HG03280 (cell line): ENCODE measurements around the gene IBTK.
A peak's percentile ranks its signal among the peaks of the same experiment; 100 is the strongest.
"Not testable (repeated sequence)": the region's sequence is repeated elsewhere in the genome, so short reads cannot be mapped to it uniquely, and the experiment has no call there.

Source experiments
- ATAC-seq: cut with Tn5 transposase; IDR thresholded peaks from one replicate; pipeline ENCODE4 v1.9.1; 2021; ENCODE audit warnings: mild to moderate bottlenecking, moderate library complexity; ENCODE audit not compliant: unreplicated experiment

Gene IBTK, protein sequence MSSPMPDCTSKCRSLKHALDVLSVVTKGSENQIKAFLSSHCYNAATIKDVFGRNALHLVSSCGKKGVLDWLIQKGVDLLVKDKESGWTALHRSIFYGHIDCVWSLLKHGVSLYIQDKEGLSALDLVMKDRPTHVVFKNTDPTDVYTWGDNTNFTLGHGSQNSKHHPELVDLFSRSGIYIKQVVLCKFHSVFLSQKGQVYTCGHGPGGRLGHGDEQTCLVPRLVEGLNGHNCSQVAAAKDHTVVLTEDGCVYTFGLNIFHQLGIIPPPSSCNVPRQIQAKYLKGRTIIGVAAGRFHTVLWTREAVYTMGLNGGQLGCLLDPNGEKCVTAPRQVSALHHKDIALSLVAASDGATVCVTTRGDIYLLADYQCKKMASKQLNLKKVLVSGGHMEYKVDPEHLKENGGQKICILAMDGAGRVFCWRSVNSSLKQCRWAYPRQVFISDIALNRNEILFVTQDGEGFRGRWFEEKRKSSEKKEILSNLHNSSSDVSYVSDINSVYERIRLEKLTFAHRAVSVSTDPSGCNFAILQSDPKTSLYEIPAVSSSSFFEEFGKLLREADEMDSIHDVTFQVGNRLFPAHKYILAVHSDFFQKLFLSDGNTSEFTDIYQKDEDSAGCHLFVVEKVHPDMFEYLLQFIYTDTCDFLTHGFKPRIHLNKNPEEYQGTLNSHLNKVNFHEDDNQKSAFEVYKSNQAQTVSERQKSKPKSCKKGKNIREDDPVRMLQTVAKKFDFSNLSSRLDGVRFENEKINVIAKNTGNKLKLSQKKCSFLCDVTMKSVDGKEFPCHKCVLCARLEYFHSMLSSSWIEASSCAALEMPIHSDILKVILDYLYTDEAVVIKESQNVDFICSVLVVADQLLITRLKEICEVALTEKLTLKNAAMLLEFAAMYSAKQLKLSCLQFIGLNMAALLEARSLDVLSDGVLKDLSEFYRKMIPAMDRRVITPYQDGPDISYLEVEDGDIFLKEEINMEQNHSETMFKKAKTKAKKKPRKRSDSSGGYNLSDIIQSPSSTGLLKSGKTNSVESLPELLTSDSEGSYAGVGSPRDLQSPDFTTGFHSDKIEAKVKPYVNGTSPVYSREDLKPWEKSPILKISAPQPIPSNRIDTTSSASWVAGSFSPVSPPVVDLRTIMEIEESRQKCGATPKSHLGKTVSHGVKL (N-terminal part only)

DNA sequence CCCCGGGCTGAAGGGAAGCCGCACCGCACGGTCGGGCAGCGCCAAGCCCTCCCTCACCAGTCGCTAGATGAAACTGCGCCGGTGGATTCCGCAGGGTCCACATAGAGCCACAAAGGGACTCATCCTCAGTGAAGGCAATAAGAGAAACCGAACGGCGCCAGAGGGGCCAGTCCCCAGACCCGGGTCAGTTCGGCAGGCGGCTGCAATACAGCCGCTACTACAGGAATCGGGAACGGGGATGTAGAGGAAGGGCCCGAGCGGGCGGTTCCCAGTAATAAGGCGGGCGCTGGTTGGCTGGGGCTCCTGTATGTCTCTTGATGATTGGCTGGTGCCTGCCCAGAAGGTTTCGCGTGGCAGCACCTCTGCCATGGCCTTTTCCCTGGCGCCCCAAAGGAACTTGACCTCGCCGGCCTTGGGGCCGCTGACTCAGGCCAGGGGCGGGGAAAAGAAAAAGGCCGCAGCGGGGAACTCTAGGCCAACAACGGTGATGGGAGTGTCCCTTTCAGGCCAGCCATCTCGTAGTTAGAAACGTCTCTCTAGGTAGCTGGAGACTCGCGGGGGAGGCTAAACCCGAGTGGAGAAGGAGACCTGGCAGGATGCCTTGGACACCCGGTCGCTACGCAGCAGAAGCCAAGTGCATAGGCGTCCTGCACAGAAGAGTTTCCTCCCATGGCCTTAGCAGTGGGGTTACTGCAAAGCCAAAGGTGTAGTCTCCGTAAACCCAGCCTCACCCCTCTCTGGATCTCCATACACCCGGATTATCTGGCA is at the start of gene IBTK:
Gene IBTK (minus strand): TSS at position 240 of the 768 bp plus-strand sequence. CDS start 7,258 bp downstream, outside the sequence.
- ATAC-seq, result peak; percentile 90

DNA sequence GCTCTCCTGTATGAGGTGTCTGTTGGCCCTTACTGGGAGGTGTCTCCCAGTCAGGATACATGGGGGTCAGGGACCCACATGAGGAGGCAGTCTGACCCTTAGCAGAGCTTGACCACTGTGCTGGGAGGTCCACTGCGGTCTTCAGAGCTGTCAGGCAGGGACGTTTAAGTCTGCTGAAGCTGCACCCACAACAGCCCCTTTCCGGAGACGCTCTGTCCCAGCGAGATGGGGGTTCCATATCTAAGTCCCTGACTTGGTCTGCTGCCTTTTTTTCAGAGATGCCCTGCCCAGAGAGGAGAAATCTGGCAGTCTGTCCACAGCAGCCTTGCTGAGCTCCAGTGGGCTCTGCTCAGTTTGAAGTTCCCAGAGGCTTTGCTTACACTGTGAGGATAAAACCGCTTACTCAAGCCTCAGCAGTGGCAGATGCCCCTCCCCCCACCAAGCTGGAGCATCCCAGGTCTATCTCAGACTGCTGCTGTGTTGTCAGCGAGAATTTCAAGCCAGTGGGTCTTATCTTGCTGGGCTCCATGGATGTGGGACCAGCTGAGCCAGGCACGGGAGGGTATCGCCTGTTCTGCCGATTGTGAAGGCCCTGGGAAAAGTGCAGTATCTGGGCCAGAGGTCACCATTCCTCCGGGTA is 36.3 kb upstream of the IBTK start:
- ATAC-seq, result no peak

DNA sequence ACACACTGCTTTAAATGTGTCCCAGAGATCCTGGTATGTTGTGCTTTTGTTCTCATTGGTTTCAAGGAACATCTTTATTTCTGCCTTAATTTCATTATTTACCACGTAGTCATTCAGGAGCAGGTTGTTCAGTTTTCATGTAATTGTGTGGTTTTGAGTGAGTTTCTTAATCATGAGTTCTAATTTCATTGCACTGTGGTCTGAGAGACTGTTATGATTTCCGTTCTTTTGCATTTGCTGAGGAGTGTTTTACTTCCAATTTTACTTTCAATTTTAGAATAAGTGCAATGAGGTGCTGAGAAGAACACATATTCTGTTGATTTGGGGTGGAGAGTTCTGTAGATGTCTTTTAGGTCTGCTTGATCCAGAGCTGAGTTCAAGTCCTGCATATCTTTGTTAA is 34.0 kb upstream of the IBTK start:
- ATAC-seq, result not testable (repeated sequence)

DNA sequence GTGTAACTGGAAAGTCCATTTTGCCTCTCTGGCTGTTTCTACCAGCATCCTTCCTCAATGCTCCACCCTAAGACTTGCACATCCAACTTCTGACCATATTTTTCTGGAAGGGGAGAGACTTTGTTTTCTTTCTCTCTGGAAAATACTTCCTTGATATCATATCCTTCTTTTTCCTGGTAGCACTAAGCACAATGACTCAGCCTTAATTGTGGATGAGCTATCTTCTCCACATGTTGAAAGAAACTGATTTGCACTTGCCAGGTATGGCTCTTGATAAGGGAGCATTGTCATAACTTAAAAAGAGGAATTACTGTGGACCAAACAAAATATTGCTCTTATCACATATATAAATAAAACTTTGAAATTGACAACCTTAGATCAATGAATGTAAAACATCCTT is 30.1 kb upstream of the IBTK start:
- no peak for ATAC-seq

DNA sequence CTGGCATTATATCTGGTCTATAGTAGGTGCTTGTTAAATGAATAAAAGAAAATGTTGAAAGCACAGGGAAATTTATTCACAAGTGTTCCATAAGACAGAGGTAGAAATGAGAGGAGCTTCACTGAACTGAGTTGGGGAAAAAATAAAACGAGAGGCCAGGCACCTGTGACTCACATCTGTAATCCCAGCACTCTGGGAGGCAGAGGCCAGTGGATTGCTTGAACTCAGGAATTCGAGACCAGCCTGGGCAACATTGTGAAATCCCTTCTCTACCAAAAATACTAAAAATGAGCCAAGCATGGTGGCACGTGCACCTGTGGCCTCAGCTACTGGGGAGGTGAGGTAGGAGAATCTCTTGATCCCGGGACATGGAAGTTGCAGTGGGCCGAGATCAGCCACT is 28.1 kb upstream of the IBTK start:
- no peak for ATAC-seq

DNA sequence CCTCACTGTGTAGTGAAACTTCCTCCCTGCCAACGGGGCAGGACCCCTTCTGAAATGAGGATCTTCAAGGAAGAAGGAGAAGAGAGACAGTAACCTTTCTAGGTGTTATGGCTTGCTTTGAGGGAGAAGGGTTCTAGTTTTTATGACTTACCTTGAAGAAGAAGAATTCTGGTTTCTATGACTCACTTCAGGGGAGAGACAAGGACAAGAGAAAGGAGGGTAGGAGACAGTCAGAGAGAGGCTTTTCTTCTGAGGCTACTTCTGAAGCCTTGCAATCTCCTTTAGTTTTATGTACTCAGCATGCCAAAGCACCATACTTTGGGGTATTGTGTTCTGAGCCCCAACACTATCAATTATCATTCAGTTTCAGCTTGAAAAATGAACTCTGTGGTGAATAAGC is 25.8 kb upstream of the IBTK start:
- ATAC-seq, result no peak

DNA sequence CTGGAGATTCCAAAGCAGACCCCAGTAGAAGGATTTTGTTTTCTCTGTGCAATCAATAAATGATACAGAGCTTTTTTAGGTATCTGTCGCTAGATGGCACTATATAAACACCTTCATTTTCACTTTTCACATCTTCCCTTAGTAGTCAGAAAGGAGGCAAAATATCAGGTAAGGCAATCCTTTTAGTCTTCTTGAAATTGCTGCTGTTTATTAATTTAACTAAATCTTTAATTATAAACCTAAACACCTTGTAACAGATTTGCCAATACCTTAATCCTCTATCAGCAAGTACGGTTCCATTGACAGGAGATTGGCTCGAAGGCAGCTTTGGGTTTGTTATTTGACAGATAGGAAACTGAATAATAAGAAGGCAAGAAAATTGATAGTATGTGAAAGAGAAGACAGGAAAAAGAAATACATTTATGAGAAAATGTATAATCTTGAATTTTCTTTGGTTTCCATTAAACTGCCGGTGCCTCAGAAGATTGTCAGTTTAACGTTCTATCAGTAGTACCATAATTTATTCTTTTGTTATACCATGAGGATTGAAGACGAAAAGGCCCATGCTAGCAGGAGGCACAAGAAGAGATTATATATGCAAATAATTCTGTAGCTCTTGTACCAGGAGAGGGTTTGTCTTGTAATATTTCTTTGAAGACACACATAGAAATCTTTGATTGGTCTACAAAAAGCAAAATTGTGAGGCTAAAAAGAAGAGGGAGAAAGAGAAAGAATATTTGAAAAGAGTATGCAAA is 23.5 kb upstream of the IBTK start:
- peak; percentile 45 for ATAC-seq

DNA sequence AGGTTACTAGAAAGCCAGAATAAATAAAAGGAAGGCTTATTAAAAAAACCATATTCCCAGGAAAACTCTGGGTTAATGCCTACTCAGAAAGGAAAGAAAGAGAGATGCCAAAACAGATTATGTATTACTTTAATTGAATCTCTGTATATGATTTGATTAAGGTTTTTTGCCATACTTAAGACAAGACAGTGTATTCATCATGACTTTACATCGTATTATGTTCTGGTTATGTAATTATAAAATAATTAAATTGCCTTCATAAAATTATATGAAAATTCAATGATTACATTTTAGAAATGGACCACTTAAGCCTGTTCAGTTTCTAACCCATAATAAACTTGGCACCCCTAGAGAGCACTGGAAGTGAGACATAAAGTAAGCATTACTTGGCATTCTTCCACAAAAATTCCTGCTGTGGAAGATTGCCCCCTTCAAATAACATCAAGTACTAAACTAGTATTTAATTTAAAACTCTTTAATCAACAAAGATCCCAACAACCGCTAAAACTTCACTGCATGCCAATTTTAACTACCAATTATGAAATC is 20.8 kb upstream of the IBTK start:
- no peak for ATAC-seq

DNA sequence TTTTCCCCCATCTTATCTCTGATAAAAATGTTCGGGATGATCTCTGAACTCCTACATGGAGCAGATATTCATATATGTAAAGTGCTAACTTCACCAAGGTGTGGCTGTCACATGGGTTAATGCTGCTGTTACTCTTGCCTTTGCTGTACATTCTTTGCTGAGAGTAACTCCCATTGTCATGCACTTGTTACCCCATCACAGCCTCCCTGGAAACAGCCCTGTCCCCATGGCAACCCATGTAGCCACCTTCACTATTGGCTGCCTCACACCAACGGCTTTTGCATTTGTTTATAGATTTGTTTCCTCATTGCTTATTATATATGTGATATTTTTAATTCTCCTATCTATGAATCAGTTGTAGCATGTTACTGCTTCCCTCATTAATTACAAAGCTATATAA is 17.3 kb upstream of the IBTK start:
- ATAC-seq, result no peak

DNA sequence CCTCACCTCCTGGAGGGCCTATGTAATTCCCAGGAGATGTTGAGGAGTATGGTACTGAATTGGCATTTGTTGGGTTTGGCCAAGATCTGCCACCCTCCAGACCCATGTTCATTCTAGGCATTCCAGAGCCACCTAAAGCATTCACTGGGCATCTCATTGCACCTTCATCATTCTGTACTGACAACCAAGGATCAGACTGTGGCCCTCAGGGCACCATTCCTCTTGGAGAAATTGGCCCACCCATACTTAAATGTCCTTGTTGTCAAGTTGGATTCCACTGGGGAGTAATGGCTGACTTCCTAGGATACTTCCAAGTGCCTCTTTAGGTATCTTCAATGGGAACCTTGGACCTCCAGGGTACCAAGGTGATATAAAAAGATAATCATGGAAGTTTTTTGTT is 16.8 kb upstream of the IBTK start:
- no peak for ATAC-seq

DNA sequence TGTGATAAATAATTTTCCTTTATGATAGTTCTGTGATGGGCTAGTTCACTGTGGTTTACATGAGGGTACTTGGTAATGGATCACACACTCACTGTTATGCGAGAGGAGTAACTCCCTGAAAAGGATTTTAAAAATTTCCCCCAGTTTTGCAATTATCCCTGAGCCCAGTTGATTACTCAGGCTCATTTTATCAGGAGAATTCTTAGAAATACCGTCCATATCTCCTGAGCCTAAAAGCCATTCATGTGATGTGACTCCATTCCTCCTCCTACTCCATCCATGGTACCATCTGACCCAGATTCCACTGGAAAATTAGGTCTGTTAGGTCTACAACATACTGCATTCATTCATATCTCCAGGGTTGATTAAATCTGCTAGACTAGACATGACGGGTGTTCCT is 16.4 kb upstream of the IBTK start:
- no peak for ATAC-seq

DNA sequence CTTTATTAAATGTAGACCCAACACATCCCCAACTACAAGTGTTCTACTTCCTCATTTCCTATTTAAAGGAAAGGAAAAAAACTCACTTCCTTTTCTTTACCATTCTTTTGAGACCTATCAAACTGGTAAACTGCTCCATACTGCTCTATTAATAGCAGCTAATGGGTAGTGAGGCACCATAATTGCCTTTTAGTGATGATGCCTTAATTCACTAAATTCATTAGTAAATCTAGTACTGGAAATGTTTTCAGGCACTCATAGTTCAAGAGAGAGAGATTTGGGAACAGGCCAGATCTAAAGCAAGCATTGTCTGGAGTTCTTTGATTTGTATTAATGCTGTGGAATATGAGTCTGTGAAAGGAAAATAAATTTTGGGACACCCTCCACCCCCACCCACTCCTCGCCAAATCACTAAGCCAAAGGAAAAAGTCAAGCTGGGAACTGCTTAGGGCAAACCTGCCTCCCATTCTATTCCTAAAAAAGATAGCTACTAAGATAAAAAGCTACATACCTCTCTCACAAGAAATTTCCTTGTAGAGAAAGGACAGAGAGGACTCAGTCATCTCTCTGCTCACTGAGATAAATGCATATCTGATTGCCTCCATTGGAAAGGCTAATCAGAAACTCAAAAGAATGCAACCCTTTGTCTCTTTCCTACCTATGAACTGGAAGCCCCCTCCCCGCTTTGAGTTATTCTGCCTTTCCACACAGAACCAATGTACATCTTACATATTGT is 13.6 kb upstream of the IBTK start:
- no peak for ATAC-seq

DNA sequence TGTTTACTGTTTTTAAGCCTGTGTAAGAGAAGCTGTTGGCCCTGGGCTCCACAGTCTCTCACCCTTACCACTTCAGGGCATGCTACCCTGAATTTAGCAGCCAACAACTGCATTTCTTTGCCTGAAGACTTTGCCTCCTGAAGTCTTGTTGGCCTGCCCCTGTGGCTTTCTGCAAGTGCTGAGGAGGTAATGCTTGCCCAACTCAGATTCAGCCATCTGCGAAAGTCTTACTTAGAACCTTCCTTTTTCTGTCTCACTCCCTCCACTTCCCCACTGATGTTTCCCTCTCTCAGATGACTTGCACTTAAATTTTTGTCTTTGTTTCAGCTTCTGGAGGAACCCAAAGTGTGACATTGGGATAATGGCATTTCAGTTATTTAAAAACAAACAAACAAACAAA is 11.8 kb upstream of the IBTK start:
- ATAC-seq, result no peak

DNA sequence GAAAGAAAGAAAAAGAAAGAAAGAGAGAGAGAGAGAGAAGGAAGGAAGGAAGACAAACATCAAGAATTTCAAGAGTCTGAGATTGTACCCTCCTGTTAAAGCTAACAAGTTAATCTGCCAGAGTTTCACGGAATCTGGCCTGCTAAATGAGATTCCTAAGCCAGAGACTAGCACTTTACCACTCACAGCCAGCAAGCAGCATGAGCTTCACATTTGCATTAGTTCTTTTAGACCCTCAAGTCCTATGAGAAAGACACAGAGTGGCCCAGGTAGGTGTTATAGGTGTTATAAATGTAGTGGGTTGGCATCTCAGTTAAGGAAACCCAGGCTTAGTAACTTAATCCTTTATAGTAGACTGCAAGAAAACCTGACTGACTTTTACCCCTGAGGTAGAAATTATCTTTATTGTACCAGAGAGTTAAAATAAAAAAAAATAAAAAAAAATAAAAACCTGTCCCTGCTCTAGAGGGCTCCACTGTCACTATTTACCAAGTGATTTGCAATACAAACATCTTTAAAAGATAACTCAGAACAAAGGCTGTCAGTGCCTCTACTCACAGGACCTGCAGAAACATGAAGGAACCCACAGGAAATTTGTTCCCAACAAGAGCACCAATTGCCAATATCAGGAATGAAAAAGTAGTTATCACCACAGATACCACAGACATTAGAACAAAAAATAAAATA is 9.7 kb upstream of the IBTK start:
- ATAC-seq, result no peak

DNA sequence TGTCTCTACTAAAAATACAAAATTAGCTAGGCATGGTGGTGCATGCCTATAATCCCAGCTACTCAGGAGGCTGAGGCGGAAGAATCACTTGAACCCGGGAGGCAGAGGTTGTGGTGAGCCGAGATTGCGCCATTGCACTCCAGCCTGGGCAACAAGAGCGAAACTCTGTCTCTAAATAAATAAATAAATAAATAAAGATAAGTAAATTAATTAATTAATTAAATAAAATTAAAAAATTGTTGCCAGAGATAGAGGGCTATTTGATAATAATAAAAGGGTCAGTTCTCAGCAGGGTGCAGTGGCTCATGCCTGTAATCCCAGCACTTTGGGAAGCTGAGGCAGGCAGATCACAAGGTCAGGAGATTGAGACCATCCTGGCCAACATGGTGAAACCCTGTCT is 7.2 kb upstream of the IBTK start:
- ATAC-seq, result not testable (repeated sequence)

DNA sequence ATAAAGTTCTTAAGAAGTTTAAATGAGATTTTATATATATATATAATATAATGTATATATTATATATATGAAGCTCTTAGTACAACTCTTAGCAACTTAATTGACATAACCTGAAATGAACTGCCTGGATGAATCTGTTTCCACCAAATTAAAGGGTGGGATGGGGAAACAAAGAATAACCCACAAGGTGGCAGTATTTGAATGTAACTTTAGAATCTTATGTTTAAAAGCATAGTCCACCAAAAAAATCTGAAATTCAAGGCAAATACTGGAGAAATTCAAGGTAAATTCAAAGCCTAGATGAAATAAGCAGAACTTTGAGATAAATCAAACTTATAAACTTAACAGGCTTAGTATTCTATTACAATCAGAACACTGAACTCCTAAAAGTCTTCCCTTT is 4.4 kb upstream of the IBTK start:
- ATAC-seq, result no peak

DNA sequence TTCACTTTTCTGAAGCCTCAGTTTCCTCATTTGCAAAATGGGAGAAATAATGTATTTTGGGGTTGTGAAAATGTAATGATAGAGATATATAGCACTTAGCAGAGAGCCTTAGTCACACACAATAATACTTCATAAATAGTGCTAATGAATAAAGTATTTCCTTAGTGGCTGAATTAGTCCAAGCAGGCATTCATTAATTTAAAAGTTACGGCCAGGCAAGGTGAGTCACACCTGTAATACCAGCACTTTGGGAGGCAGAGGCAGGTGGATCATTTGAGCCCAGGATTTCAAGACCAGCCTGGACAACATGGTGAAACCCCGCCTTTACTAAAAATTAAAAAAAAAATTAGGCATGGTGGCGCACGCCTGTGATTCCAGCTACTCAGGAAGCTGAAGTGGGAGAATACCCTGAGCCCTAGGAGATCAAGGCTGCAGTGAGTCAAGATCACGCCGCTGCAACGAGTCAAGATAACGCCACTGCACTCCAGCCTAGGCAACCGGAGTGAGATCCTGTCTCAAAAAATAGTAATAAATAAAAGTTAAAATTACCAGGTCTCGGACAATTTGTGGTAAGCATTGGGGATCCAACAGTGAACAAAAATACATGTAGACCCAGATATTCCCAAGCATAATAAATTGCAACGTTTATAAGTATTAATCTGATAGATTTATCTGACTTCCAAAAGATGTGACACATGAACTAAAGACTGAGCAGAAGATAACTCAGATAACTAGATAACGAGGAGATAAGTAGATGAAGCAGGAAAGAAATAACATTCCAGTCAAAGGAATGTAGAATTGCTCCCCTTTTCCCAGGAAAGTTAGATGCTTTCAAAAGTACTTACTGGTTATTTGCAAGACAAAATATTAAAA is 2.1 kb upstream of the IBTK start:
- no peak for ATAC-seq
